ENCODE data around the gene GALNT17. TPM values are rescaled to one million over a fixed set of nuclear protein-coding genes. Genes with fewer than 3 reads are reported as not detected.

The GALNT17 gene
- polyA plus RNA-seq, 1 donor (not counting 4 experiments of a cell fraction or from before 2014, with no cell fraction given): not detected

GRCh38 chr7:71229699-71230098 lies 97.8 kb downstream of the GALNT17 start:
- H3K4me1 ChIP-seq (ENCODE audit: control insufficient read depth, extremely low read depth, insufficient read depth, low read length): no peaks in the 10 kb centered on the region
- no peaks in the 10 kb centered on the region for H3K36me3 ChIP-seq (ENCODE audit: control insufficient read depth in 2 of 2, extremely low read depth in 1 of 2, insufficient read depth in 2 of 2, low read length in 2 of 2)
- no peak for FAIRE-seq
- H3K4me3 ChIP-seq (ENCODE audit: control insufficient read depth in 2 of 3, extremely low read depth in 1 of 3, insufficient read depth in 2 of 3, low read depth in 1 of 3, low read length in 3 of 3): no peak overlapping the region
- no peaks in the 10 kb centered on the region for H3K9me1 ChIP-seq (ENCODE audit: control insufficient read depth, extremely low read depth, insufficient read depth, low read length)
- TF ChIP-seq EZH2 (IDR thresholded peaks at IDR 0.05; ENCODE audit: low read length): no peak
- TF ChIP-seq CTCF (optimal IDR thresholded peaks at IDR 0.05 in 1 of 3, IDR thresholded peaks at IDR 0.05 in 1 of 3, conservative IDR thresholded peaks at IDR 0.05 in 1 of 3; ENCODE audit: extremely low read depth in 1 of 3, insufficient read depth in 2 of 3, low read length in 3 of 3): no peak
- H3K27ac ChIP-seq (ENCODE audit: control insufficient read depth, insufficient read depth, low read length): no peak overlapping the region
- dilution Hi-C loops (cut with MboI; ENCODE audit: extremely low pct_ligation_motif_present, low sequenced_read_pairs): no loop called here
- H3K27me3 ChIP-seq (ENCODE audit: control insufficient read depth, extremely low read depth, insufficient read depth, low read length): no peaks in the 10 kb centered on the region
- no peak for DNase-seq (ENCODE audit: low read depth, low spot score)
- peaks cover 3% of the 10 kb centered on the region for H3K9me3 ChIP-seq (ENCODE audit: control insufficient read depth, low read depth, low read length)
- H3K9ac ChIP-seq (ENCODE audit: control insufficient read depth, extremely low read depth, insufficient read depth, low read length): no peak overlapping the region
- no peaks in the 10 kb centered on the region for H4K20me1 ChIP-seq (ENCODE audit: control insufficient read depth, extremely low read depth, insufficient read depth, low read length)
- H3K4me2 ChIP-seq (ENCODE audit: control insufficient read depth, extremely low read depth, insufficient read depth, low read depth, low read length): no peak overlapping the region
- H2AFZ ChIP-seq (ENCODE audit: control insufficient read depth, low read length): no peak overlapping the region
- H3K79me2 ChIP-seq (ENCODE audit: control insufficient read depth, insufficient read depth, low read length): no peaks in the 10 kb centered on the region

- no peak overlapping the region for H3K4me2 ChIP-seq (ENCODE audit: control insufficient read depth, extremely low read depth, insufficient read depth, low read depth, low read length)
- no peaks in the 10 kb centered on the region for H3K27me3 ChIP-seq (ENCODE audit: control insufficient read depth, extremely low read depth, insufficient read depth, low read length)
- TF ChIP-seq EZH2 (IDR thresholded peaks at IDR 0.05; ENCODE audit: low read length) (no peak), CTCF (optimal IDR thresholded peaks at IDR 0.05 in 1 of 3, IDR thresholded peaks at IDR 0.05 in 1 of 3, conservative IDR thresholded peaks at IDR 0.05 in 1 of 3; ENCODE audit: extremely low read depth in 1 of 3, insufficient read depth in 2 of 3, low read length in 3 of 3) (no peak)
- no peaks in the 10 kb centered on the region for H3K36me3 ChIP-seq (ENCODE audit: control insufficient read depth in 2 of 2, extremely low read depth in 1 of 2, insufficient read depth in 2 of 2, low read length in 2 of 2)
- H3K4me1 ChIP-seq (ENCODE audit: control insufficient read depth, extremely low read depth, insufficient read depth, low read length): no peaks in the 10 kb centered on the region
- dilution Hi-C loops (cut with MboI; ENCODE audit: extremely low pct_ligation_motif_present, low sequenced_read_pairs): no loop called here
- no peaks in the 10 kb centered on the region for H4K20me1 ChIP-seq (ENCODE audit: control insufficient read depth, extremely low read depth, insufficient read depth, low read length)
- no peak for DNase-seq (ENCODE audit: low read depth, low spot score)
- FAIRE-seq: no peak
- peaks cover 5% of the 10 kb centered on the region for H3K9me3 ChIP-seq (ENCODE audit: control insufficient read depth, low read depth, low read length)
- H3K27ac ChIP-seq (ENCODE audit: control insufficient read depth, insufficient read depth, low read length): no peak overlapping the region
- no peak overlapping the region for H3K9ac ChIP-seq (ENCODE audit: control insufficient read depth, extremely low read depth, insufficient read depth, low read length)
- H3K4me3 ChIP-seq (ENCODE audit: control insufficient read depth in 2 of 3, extremely low read depth in 1 of 3, insufficient read depth in 2 of 3, low read depth in 1 of 3, low read length in 3 of 3): no peak overlapping the region
- no peaks in the 10 kb centered on the region for H3K9me1 ChIP-seq (ENCODE audit: control insufficient read depth, extremely low read depth, insufficient read depth, low read length)
- no peak overlapping the region for H2AFZ ChIP-seq (ENCODE audit: control insufficient read depth, low read length)
- no peaks in the 10 kb centered on the region for H3K79me2 ChIP-seq (ENCODE audit: control insufficient read depth, insufficient read depth, low read length)
These were observed 103.3 kb downstream of the GALNT17 start for GRCh38 chr7:71235253-71235652.
